K562 (cell line): ENCODE results near the gene SFSWAP. TPM values are rescaled to one million over a fixed set of nuclear protein-coding genes. Genes with fewer than 3 reads are reported as not detected.

ENCODE experiments used
- ATAC-seq: fragments of 200-7000 bp; cut with Tn5 transposase; 3 replicates; pipeline ENCODE4 v1.9.1; 2020; ENCODE audit warnings: moderate library complexity
- BruUV-seq: library from RNA; stranded (reverse); fragments of 400-500 nt; replicated peaks from 2 replicates; lab custom pipeline; 2021; lab: Mats Ljungman, UMichigan
- CTCF ChIA-PET: fragments of 300-600 bp; formaldehyde crosslinking; extraction: SDS; loops from one replicate; lab custom pipeline; 2021; ENCODE audit warnings: low intra/inter-chr PET ratio; lab: Yijun Ruan, JAX
- POLR2A ChIA-PET: fragments of 300-600, 350-650 bp; sonication (Branson Sonifier 250); formaldehyde crosslinking; extraction: SDS; loops from one replicate; lab custom pipeline; 2021; ENCODE audit warnings: antibody characterized with exemption, inconsistent platforms; lab: Yijun Ruan, JAX
- DNase-seq, 4 experiments: peaks; one replicate each; pipeline versions ENCODE4 v3.0.0 to v3.0.0-alpha.2; 2011 to 2018; ENCODE audit warnings: low spot score in 3 of 4, mixed read lengths in 3 of 4; ENCODE audit errors: extremely low read depth in 1 of 4
- FAIRE-seq: peaks from 2 replicates; lab custom pipeline; 2011; peaks lifted over from hg19 to GRCh38; lab: Jason Lieb, UNC
- H2AFZ ChIP-seq: 2 replicates; pipeline ENCODE4 v1.6.0; 2011; ENCODE audit warnings: low read depth, low read length, control low read depth, inconsistent platforms
- H3K27ac ChIP-seq: fragments of 200-600 bp; 3 replicates; pipeline ENCODE4 v1.8.0; 2011; ENCODE audit warnings: low read depth, mild to moderate bottlenecking, control low read depth, inconsistent platforms, low read length, moderate library complexity, mixed read lengths; ENCODE audit errors: extremely low read depth
- H3K27me3 ChIP-seq, 2 experiments: fragments of 300-600 bp in 1 of 2; 2 replicates in 1 of 2; 3 replicates in 1 of 2; pipeline versions ENCODE4 v1.6.0 to v1.8.0; 2011; ENCODE audit warnings: inconsistent platforms in 2 of 2, low read length in 2 of 2, mild to moderate bottlenecking in 1 of 2, mixed read lengths in 1 of 2, moderate library complexity in 1 of 2; ENCODE audit not compliant: control insufficient read depth in 2 of 2, insufficient read depth in 2 of 2
- H3K36me3 ChIP-seq: fragments of 300-600 bp; 3 replicates; pipeline ENCODE4 v1.8.0; 2011; ENCODE audit warnings: mild to moderate bottlenecking, low read length, inconsistent platforms; ENCODE audit not compliant: control insufficient read depth, insufficient read depth
- H3K4me1 ChIP-seq, 2 experiments: fragments of 200-600 bp in 1 of 2; replicated peaks in 1 of 2; 2 replicates in 1 of 2; 3 replicates in 1 of 2; pipeline versions ENCODE4 v1.5.1 to v1.8.0; 2011; ENCODE audit warnings: inconsistent platforms in 2 of 2, low read length in 2 of 2, mild to moderate bottlenecking in 1 of 2, mixed read lengths in 1 of 2, moderate library complexity in 1 of 2; ENCODE audit not compliant: control insufficient read depth in 2 of 2, insufficient read depth in 2 of 2
- H3K4me2 ChIP-seq: 2 replicates; pipeline ENCODE4 v1.6.1; 2011; ENCODE audit warnings: low read length, control low read depth, inconsistent platforms, mixed read lengths; ENCODE audit not compliant: insufficient read depth
- H3K4me3 ChIP-seq: fragments of 200-600 bp; sonication (generic), shearing (Covaris generic); 2 replicates; pipeline ENCODE4 v1.5.1; 2016; ENCODE audit warnings: control low read depth, inconsistent platforms
- H3K79me2 ChIP-seq: fragments of 200-600 bp; 3 replicates; pipeline ENCODE4 v1.8.0; 2011; ENCODE audit warnings: low read length, inconsistent platforms; ENCODE audit not compliant: control insufficient read depth, insufficient read depth
- H3K9ac ChIP-seq, 2 experiments: 2 replicates each; pipeline versions ENCODE4 v1.6.0 to v1.6.1; 2011; ENCODE audit warnings: low read depth in 2 of 2, low read length in 2 of 2, control low read depth in 1 of 2, inconsistent platforms in 1 of 2, mild to moderate bottlenecking in 1 of 2, mixed read lengths in 1 of 2; ENCODE audit not compliant: insufficient read depth in 1 of 2
- H3K9me1 ChIP-seq: one replicate; pipeline ENCODE4 v1.6.0; 2011; ENCODE audit warnings: inconsistent platforms, mild to moderate bottlenecking, low read length, moderate library complexity; ENCODE audit not compliant: control insufficient read depth, insufficient read depth
- H3K9me3 ChIP-seq: replicated peaks from 2 replicates; pipeline ENCODE4 v1.5.1; 2011; ENCODE audit warnings: low read depth, low read length, inconsistent platforms; ENCODE audit not compliant: control insufficient read depth, insufficient read depth
- H4K20me1 ChIP-seq: replicated peaks from 2 replicates; pipeline ENCODE4 v1.6.1; 2011; ENCODE audit warnings: low read length, inconsistent platforms, mixed read lengths; ENCODE audit not compliant: control insufficient read depth, insufficient read depth
- KLF16 ChIP-seq: IDR thresholded peaks from 2 replicates; pipeline ENCODE4 v1.6.1; 2016; ENCODE audit warnings: antibody characterized with exemption
- PKNOX1 ChIP-seq: fragments of 450-650 bp; IDR thresholded peaks from 2 replicates; pipeline ENCODE4 v1.6.1; 2016
- SMARCA4 ChIP-seq: fragments of 450-650 bp; IDR thresholded peaks from 2 replicates; pipeline ENCODE4 v1.6.1; 2016
- SMC3 ChIP-seq: conservative IDR thresholded peaks from 2 replicates; pipeline ENCODE4 v1.6.1; 2011; ENCODE audit warnings: low read depth, low read length, improper control_type of control experiment; ENCODE audit not compliant: insufficient read depth
- SNRNP70 ChIP-seq: fragments of 200-400 bp; formaldehyde crosslinking; optimal IDR thresholded peaks from 2 replicates; pipeline ENCODE3; 2017; ENCODE audit warnings: low read depth, low read length
- SREBF2 ChIP-seq: sonication (generic); formaldehyde crosslinking; IDR thresholded peaks from 2 replicates; pipeline ENCODE4 v1.4.0; 2020; ENCODE audit warnings: mild to moderate bottlenecking, missing genetic modification reagents
- ZBTB1 ChIP-seq: sonication (generic); formaldehyde crosslinking; IDR thresholded peaks from 2 replicates; pipeline ENCODE4 v1.8.1; 2023; ENCODE audit warnings: missing genetic modification reagents, low read depth, mild to moderate bottlenecking, borderline replicate concordance
- ZC3H11A ChIP-seq: IDR thresholded peaks from 2 replicates; pipeline ENCODE4 v1.6.1; 2012; ENCODE audit warnings: low read depth, low read length, improper control_type of control experiment
- ZNF124 ChIP-seq: sonication (generic); formaldehyde crosslinking; IDR thresholded peaks from 2 replicates; pipeline ENCODE4 v1.8.1; 2022; ENCODE audit warnings: missing genetic modification reagents
- WGBS: fragments of 100-300 bp; shearing (Covaris generic); methylation state at CpG from one replicate; pipeline ENCODE4 v1.1.6; 2016; ENCODE audit warnings: low coverage, mixed read lengths; ENCODE audit not compliant: insufficient coverage; ENCODE audit errors: missing lambda C conversion rate; 5-methylcytosine and 5-hydroxymethylcytosine counted together
- in situ Hi-C: fragments of 300-500 bp; cut with MboI; formaldehyde crosslinking; loops from 4 replicates; pipeline ENCODE4 v1.15.0; 2018; ENCODE audit warnings: inconsistent platforms, mixed read lengths
- intact Hi-C: fragments of 100-400 bp; cut with micrococcal nuclease; formaldehyde crosslinking; loops from 2 replicates; pipeline ENCODE4 v1.14.2; 2022
- polyA plus RNA-seq, 8 experiments: library from polyadenylated mRNA; depleted of rRNA in 4 of 8; stranded (reverse) in 5 of 8; unstranded in 3 of 8; fragments of >200 nt; fragmentation: Nextera tagmentation in 2 of 8; fragmentation: Illumina TruSeq in 1 of 8; extraction: Ambion mirVana in 2 of 8; extraction: Trizol in 1 of 8; gene quantifications; 2 replicates each; pipeline versions ENCODE4 v1.2.1 to v1.2.3, GENCODE V29; 2011 to 2014; ENCODE audit warnings: inconsistent platforms in 1 of 8, missing spikeins in 1 of 8
- total RNA-seq, 7 experiments: library from RNA; depleted of rRNA in 6 of 7; stranded (reverse); fragments of >200 nt in 6 of 7; fragmentation: Illumina TruSeq in 2 of 7; extraction: Trizol in 2 of 7; gene quantifications; 2 replicates each; pipeline versions ENCODE4 v1.2.1 to v1.2.3, GENCODE V29; 2011 to 2021; ENCODE audit warnings: low replicate concordance in 1 of 7

The SFSWAP gene
- total and polyA plus RNA-seq, 9 of the 15 experiments (the other 6 are each of a cell fraction or from before 2014, with no cell fraction given) = 2.4 to 60.4 (median 32.6) TPM

- TF ChIP-seq SREBF2 (no peak), ZBTB1 (CRISPR knock-in tag) (no peak), KLF16 (no peak), SMARCA4 (no peak), SMC3 (no peak)
- TF ChIP-seq, all 486 proteins: peak for 0
- no peak overlapping the region for H3K4me2 ChIP-seq
- ChIA-PET POLR2A (no interaction called here), CTCF (no interaction called here)
- whole genome bisulfite sequencing = 15% methylated on average over 14 of the region's 16 CpGs
- no peak overlapping the region for H3K27ac ChIP-seq
- in situ Hi-C loops (loop anchor here (10.0 kb wide), 1 partner anchor 869 kb away; no protein-coding TSS in a partner anchor), intact Hi-C loops (no loop called here)
- DNase-seq (no peak), FAIRE-seq (no peak), ATAC-seq (no peak)
- H2AFZ ChIP-seq = no peak overlapping the region
- BruUV-seq = no TSS peak
- H3K9ac ChIP-seq = no peak overlapping the region
- no peaks in the 10 kb centered on the region; the same call in 1 of the 2 replicates for H4K20me1 ChIP-seq
- H3K9me1 ChIP-seq = no peaks in the 10 kb centered on the region
- no peaks in the 10 kb centered on the region for H3K9me3 ChIP-seq
- H3K27me3 ChIP-seq = peaks cover 28 to 49% of the 10 kb centered on the region in 2 experiments
- H3K4me1 ChIP-seq = peaks cover 4 to 8% of the 10 kb centered on the region in 2 experiments; a peak in 4 of 5 replicates
- no peaks in the 10 kb centered on the region for H3K79me2 ChIP-seq
- no peaks in the 10 kb centered on the region for H3K36me3 ChIP-seq
- H3K4me3 ChIP-seq = no peak overlapping the region
Observed at GRCh38 chr12:131695968-131696367, 14.9 kb upstream of the SFSWAP start.

GRCh38 chr12:131698286-131698685, 12.6 kb upstream of the SFSWAP start:
- CTCF ChIA-PET = no interaction called here
- FAIRE-seq (no peak), DNase-seq (no peak), ATAC-seq (no peak)
- POLR2A ChIA-PET = interaction anchor here (0.6 kb wide), 1 partner anchor 11 kb away, joined by 4 read pairs; no protein-coding TSS in a partner anchor
- no peak overlapping the region for H3K9ac ChIP-seq
- H4K20me1 ChIP-seq = no peaks in the 10 kb centered on the region; the same call in 1 of the 2 replicates
- H3K79me2 ChIP-seq = no peaks in the 10 kb centered on the region
- TF ChIP-seq ZC3H11A (no peak), PKNOX1 (peak; percentile 32; the same call in 1 of the 2 replicates), ZNF124 (CRISPR knock-in tag) (no peak), SNRNP70 (no peak)
- H3K36me3 ChIP-seq = no peaks in the 10 kb centered on the region
- in situ Hi-C loops = loop anchor here (10.0 kb wide), 1 partner anchor 867 kb away; no protein-coding TSS in a partner anchor
- no peaks in the 10 kb centered on the region for H3K9me3 ChIP-seq
- H3K27ac ChIP-seq = no peak overlapping the region
- H3K4me1 ChIP-seq = peaks cover under 1 to 4% of the 10 kb centered on the region in 2 experiments; a peak in 3 of 5 replicates
- WGBS = 10% methylated on average over 12 of the region's 12 CpGs
- no TSS peak for BruUV-seq
- no peak overlapping the region for H3K4me2 ChIP-seq
- peaks cover 17 to 44% of the 10 kb centered on the region in 2 experiments; a peak in 4 of 5 replicates for H3K27me3 ChIP-seq
- H3K9me1 ChIP-seq = no peaks in the 10 kb centered on the region
- H2AFZ ChIP-seq = no peak overlapping the region
- no peak overlapping the region for H3K4me3 ChIP-seq
- intact Hi-C loops = no loop called here
